ENCODE measurements around the gene LSS. TPM values are rescaled to one million over a fixed set of nuclear protein-coding genes. Genes with fewer than 3 reads are reported as not detected.
"Not testable (repeated sequence)": the region's sequence is repeated elsewhere in the genome, so short reads cannot be mapped to it uniquely, and the experiment has no call there.

Gene LSS
- total RNA-seq, 4 donors from 2014 or later: 43.7 to 172 (median 66.5) TPM

DNA sequence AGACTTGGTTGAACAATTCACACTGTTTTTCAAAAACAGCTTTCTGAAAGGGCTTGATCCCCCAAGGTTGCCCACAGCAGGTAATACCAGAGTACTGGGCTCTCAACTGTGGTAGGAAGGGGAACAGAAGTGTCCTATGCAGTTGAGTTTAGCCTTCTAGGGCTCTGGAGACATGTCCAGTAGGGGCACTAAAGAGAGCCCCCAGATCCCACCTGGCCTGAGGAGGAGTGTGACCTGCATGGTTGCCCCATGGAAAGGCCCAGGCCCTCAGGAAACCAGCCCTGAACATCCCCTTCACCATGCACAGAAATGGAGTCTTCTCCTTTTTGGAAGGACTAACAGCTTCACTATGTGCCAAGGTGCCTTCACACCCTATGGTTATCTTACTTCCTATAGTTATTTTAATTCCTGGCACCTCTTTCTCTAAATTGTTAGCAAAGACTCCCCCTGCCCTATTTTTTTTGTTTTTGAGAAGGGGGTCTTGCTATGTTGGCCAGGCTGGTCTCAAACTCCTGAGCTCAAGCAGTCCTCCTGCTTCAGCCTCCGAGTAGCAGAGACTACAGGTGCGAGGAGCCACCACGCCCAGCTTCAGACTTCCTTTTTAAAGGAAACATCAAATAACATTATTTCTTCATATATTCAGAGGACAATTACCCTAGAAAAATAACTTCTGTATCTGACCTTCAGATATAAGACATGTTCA is 16.8 kb upstream of the LSS start:
- no peak overlapping the region for H3K4me3 ChIP-seq
- H3K9me3 ChIP-seq: no peaks in the 10 kb centered on the region
- TF ChIP-seq POLR2A (IDR thresholded peaks at IDR 0.05): no peak
- TF ChIP-seq, protein P1, sequence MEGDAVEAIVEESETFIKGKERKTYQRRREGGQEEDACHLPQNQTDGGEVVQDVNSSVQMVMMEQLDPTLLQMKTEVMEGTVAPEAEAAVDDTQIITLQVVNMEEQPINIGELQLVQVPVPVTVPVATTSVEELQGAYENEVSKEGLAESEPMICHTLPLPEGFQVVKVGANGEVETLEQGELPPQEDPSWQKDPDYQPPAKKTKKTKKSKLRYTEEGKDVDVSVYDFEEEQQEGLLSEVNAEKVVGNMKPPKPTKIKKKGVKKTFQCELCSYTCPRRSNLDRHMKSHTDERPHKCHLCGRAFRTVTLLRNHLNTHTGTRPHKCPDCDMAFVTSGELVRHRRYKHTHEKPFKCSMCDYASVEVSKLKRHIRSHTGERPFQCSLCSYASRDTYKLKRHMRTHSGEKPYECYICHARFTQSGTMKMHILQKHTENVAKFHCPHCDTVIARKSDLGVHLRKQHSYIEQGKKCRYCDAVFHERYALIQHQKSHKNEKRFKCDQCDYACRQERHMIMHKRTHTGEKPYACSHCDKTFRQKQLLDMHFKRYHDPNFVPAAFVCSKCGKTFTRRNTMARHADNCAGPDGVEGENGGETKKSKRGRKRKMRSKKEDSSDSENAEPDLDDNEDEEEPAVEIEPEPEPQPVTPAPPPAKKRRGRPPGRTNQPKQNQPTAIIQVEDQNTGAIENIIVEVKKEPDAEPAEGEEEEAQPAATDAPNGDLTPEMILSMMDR (IDR thresholded peaks at IDR 0.05): no peak
- H3K27me3 ChIP-seq: no peaks in the 10 kb centered on the region
- no peak overlapping the region for H3K27ac ChIP-seq
- H3K36me3 ChIP-seq: peaks cover 0 to 94% (median 0%) of the 10 kb centered on the region in 3 donors
- DNase-seq: no peak
- H3K4me1 ChIP-seq: no peaks in the 10 kb centered on the region

- Histone ChIP-seq H3K27me3 (no peaks in the 10 kb centered on the region), H3K9me3 (no peaks in the 10 kb centered on the region), H3K36me3 (peaks cover 0 to 96% (median 0%) of the 10 kb centered on the region in 3 donors), H3K27ac (no peak overlapping the region), H3K4me1 (no peaks in the 10 kb centered on the region), H3K4me3 (no peak overlapping the region)
- DNase-seq: no peak
- TF ChIP-seq, protein P1 (IDR thresholded peaks at IDR 0.05): no peak
- no peak for TF ChIP-seq POLR2A (IDR thresholded peaks at IDR 0.05)
These were observed 16.0 kb upstream of the LSS start for GRCh38 chr21:46244602-46245001.

- no peaks in the 10 kb centered on the region for H3K27me3 ChIP-seq
- no peak overlapping the region for H3K4me3 ChIP-seq
- no peaks in the 10 kb centered on the region for H3K9me3 ChIP-seq
- no peak for TF ChIP-seq POLR2A (IDR thresholded peaks at IDR 0.05)
- TF ChIP-seq, protein P1 (IDR thresholded peaks at IDR 0.05): no peak
- H3K27ac ChIP-seq: no peak overlapping the region
- peaks cover 0 to 96% (median 0%) of the 10 kb centered on the region in 3 donors for H3K36me3 ChIP-seq
- H3K4me1 ChIP-seq: no peaks in the 10 kb centered on the region
- DNase-seq: no peak
These were observed 15.4 kb upstream of the LSS start for GRCh38 chr21:46243960-46244361.

DNA sequence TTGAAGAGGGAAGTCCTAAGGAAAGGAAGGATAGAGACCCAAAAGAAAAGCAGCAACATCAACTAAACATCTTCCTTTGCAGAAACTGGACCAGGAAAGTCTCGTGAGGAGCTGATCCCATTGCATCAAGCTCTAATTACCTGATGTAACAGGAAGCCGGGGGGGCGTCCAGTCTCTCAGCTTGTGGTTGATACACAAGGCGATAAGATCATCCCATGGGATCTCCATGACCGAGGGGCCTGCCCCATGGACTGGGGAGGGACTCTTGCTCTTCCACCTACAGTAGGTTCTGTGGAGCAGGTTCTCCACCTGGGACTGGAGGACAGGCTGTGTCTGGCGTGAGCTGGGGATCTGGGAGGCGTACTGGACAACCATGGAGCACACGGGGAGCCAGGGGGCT is 14.8 kb upstream of the LSS start:
- Histone ChIP-seq H3K9me3 (no peaks in the 10 kb centered on the region), H3K27ac (no peak overlapping the region), H3K4me3 (no peak overlapping the region), H3K36me3 (peaks cover 0 to 96% (median 0%) of the 10 kb centered on the region in 3 donors), H3K27me3 (no peaks in the 10 kb centered on the region), H3K4me1 (no peaks in the 10 kb centered on the region)
- TF ChIP-seq, protein P1 (IDR thresholded peaks at IDR 0.05): no peak
- no peak for TF ChIP-seq POLR2A (IDR thresholded peaks at IDR 0.05)
- no peak for DNase-seq

DNA sequence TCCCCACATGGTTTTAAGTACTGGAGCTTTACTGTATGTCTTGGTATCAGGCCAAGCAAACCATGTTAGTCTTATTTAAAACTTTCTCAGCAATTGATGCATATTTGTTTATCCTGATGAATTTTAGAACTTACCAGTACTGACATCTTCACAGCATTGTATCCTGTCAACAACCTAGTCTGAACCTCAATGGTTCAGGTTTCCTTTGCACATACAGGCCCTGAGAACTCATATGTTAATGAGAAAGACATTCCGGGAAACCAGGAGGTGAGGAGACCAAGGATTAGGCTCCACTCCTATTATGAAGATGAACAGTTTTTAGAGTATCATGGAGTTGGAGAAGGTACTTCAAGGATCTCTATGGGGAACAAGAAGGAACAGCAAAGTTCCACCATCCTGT is 13.0 kb upstream of the LSS start:
- H3K27me3 ChIP-seq, H3K27ac ChIP-seq, H3K4me1 ChIP-seq, H3K4me3 ChIP-seq, H3K9me3 ChIP-seq, DNase-seq: not testable (repeated sequence)
- H3K36me3 ChIP-seq: peaks cover 0 to 82% (median 0%) of the 10 kb centered on the region in 3 donors

DNA sequence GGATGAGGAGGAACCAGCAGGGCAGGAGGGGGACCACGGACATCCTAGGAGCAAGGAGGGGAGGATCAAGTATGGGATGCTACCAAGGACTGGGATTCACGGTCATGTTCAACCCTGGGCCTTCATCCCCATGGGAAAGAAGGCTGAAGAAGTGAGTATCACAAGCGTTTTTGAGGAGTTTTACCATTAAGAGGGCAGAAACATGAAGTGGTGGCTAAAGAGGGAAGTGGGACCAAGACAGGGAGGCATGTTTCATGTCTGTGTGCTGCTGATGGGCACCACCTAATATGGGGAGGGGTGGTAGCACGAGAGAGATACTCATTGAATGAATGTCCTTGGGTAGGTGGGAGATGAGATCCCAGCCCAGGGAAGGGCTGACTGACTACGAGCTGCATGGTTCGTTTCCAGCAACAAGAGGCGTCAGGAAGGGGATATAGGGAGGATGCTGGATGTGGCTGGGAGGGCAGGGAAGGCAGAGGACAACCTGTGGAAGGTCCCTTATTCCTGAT is 11.3 kb upstream of the LSS start:
- TF ChIP-seq POLR2A (IDR thresholded peaks at IDR 0.05): no peak
- TF ChIP-seq, protein P1 (IDR thresholded peaks at IDR 0.05): no peak
- Histone ChIP-seq H3K36me3 (peaks cover 0 to 82% (median 0%) of the 10 kb centered on the region in 3 donors), H3K27ac (no peak overlapping the region), H3K9me3 (no peaks in the 10 kb centered on the region), H3K4me1 (no peaks in the 10 kb centered on the region), H3K27me3 (no peaks in the 10 kb centered on the region), H3K4me3 (no peak overlapping the region)
- DNase-seq: no peak

Data from Peyer's patch (tissue), 4 donors.